T-helper 1 cell treated with Interleukin-12 subunit alpha and Interleukin-12 subunit beta and Interleukin-4 antibody, amounts not matched to agents 30 μg/mL and 1 μg/mL, for 36 hours (primary cell): ENCODE measurements around the gene CWC25.
A peak's percentile ranks its signal among the peaks of the same experiment; 100 is the strongest.
"Not testable (repeated sequence)": the region's sequence is repeated elsewhere in the genome, so short reads cannot be mapped to it uniquely, and the experiment has no call there.

Source experiments
- H3K27ac Mint-ChIP-seq: one replicate; pipeline ENCODE4 v1.8.0; 2021; ENCODE audit warnings: mild to moderate bottlenecking, mixed read lengths
- H3K27me3 Mint-ChIP-seq: one replicate; pipeline ENCODE4 v1.8.0; 2021; ENCODE audit warnings: low read depth, mixed read lengths
- H3K36me3 Mint-ChIP-seq: one replicate; pipeline ENCODE4 v1.8.0; 2021; ENCODE audit warnings: low read depth, mixed read lengths
- H3K4me1 Mint-ChIP-seq: one replicate; pipeline ENCODE4 v1.8.0; 2021; ENCODE audit warnings: low read depth, mixed read lengths
- H3K4me3 Mint-ChIP-seq: one replicate; pipeline ENCODE4 v1.8.0; 2021; ENCODE audit warnings: mild to moderate bottlenecking, moderate library complexity, mixed read lengths
- H3K9me3 Mint-ChIP-seq: one replicate; pipeline ENCODE4 v1.8.0; 2021; ENCODE audit warnings: mixed read lengths

The CWC25 gene

DNA sequence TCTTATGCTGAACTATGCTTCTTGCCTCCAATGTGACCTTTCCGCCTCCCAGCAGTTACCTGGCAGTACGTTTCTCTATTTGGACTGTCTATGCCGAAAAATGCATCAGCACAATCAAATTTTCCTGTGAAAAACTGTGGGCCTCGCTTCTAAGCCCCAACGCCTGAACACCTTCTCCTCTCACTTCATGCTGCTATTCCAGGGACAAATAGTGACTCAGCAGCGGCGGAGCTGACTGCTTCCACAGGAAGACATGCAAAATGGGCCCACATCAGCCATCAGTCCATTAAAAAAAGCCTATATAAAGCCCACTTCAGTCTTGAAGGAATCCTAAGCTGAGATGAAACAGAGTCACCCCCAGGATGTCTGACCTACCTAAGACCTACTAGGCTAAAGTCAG lies 15.3 kb downstream of the CWC25 start:
- Mint-ChIP-seq H3K4me1 (no peaks in the 10 kb centered on the region), H3K27ac (no peak overlapping the region)

GRCh38 chr17:38800237-38800760 lies 24.8 kb downstream of the CWC25 start:
- peaks cover 36% of the 10 kb centered on the region for H3K36me3 Mint-ChIP-seq
- H3K9me3 Mint-ChIP-seq: no peaks in the 10 kb centered on the region
- peaks cover 33% of the 10 kb centered on the region for H3K4me1 Mint-ChIP-seq
- H3K27ac Mint-ChIP-seq: peak overlapping the region; percentile 75
- peak overlapping the region; percentile 80 for H3K4me3 Mint-ChIP-seq
- H3K27me3 Mint-ChIP-seq: no peaks in the 10 kb centered on the region

More for the DNA sequence above, 15.3 kb downstream of the CWC25 start:
- Mint-ChIP-seq H3K9me3 (no peaks in the 10 kb centered on the region), H3K4me3 (no peak overlapping the region), H3K36me3 (peaks cover 34% of the 10 kb centered on the region), H3K27me3 (no peaks in the 10 kb centered on the region)

DNA sequence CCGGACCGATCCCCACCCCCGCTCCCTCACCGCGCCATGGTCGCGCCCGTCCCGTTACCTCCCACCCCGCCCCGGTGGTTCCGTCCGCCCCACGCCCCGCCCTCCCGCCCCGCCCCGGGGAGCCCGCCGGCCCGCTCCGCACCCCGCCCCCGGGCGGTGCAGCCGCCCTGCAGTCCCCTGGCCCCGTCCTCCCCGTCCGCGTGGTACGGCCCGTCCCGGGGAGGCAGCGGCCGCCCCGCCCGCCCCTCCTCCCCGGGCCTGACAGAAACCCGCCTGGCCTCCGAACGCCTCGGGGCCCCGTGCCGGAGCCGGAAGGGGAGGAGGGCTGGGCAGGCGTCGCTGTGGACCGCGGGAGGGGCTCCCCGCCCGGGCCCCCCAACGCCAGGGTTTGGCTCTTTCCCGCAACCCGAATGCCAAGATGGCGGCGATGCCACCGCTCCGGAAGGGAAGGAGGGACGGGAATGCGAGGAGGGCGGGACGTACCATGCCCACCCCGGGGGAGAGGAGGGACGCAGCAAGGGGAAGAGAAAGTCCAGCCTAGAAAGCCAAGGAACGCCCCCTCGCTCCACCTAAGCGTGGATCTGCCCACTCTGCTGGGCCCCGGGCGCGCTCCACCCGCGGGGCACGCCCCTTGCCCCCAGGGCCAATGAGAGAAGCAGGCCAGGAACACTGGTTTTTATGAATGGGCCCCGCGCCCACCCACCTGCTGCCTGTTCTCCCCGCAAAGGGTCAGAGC lies 25.5 kb downstream of the CWC25 start, which contains the start of gene PIP4K2B:
PIP4K2B (minus strand) TSS at position 56 of the 736 bp plus-strand sequence. CDS start 132 bp downstream, outside the sequence.
- peaks cover 36% of the 10 kb centered on the region for H3K36me3 Mint-ChIP-seq
- H3K27ac Mint-ChIP-seq: peak within 1 kb of the TSS; percentile 88
- H3K4me3 Mint-ChIP-seq: peak within 1 kb of the TSS; percentile 96
- no peaks in the 10 kb centered on the region for H3K27me3 Mint-ChIP-seq
- no peaks in the 10 kb centered on the region for H3K9me3 Mint-ChIP-seq
- H3K4me1 Mint-ChIP-seq: peaks cover 33% of the 10 kb centered on the region

- H3K27ac Mint-ChIP-seq: peak overlapping the region; percentile 88
- H3K4me1 Mint-ChIP-seq: peaks cover 33% of the 10 kb centered on the region
- H3K27me3 Mint-ChIP-seq: no peaks in the 10 kb centered on the region
- H3K4me3 Mint-ChIP-seq: peak overlapping the region; percentile 96
- peaks cover 32% of the 10 kb centered on the region for H3K36me3 Mint-ChIP-seq
- H3K9me3 Mint-ChIP-seq: no peaks in the 10 kb centered on the region
These were observed 26.3 kb downstream of the CWC25 start for GRCh38 chr17:38798614-38799500.

GRCh38 chr17:38797828-38798227 lies 27.3 kb downstream of the CWC25 start:
- Mint-ChIP-seq H3K36me3 (peaks cover 30% of the 10 kb centered on the region), H3K4me3 (peak overlapping the region; percentile 96), H3K27ac (peak overlapping the region; percentile 67), H3K4me1 (peaks cover 33% of the 10 kb centered on the region), H3K27me3 (no peaks in the 10 kb centered on the region), H3K9me3 (no peaks in the 10 kb centered on the region)

GRCh38 chr17:38797158-38797490 lies 28.0 kb downstream of the CWC25 start:
- Mint-ChIP-seq H3K27ac (no peak overlapping the region), H3K27me3 (no peaks in the 10 kb centered on the region), H3K4me1 (peaks cover 33% of the 10 kb centered on the region), H3K4me3 (no peak overlapping the region), H3K36me3 (peaks cover 24% of the 10 kb centered on the region), H3K9me3 (no peaks in the 10 kb centered on the region)

- Mint-ChIP-seq H3K27ac (no peak overlapping the region), H3K9me3 (no peaks in the 10 kb centered on the region), H3K4me3 (peak overlapping the region; percentile 34), H3K36me3 (peaks cover 19% of the 10 kb centered on the region), H3K4me1 (peaks cover 32% of the 10 kb centered on the region), H3K27me3 (no peaks in the 10 kb centered on the region)
These were observed 28.5 kb downstream of the CWC25 start for GRCh38 chr17:38796451-38797157.

DNA sequence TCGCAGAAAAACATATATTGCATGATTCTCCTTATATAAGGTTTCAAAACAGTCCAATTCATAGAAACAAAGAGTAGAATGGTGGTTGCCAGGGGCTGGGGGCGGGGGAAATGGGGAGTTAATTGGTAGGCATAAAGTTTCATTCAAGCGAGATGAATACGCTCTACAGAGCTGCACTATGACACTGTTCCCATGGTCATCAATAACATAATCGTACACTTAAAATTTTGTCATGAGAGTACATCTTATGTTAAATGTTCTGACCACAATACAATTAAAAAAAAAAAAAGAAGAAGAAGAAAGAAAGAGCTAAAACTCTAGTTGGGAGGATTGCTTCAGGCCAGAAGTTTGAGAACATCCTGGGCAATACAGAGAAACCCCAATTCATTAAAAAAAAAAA lies 30.9 kb downstream of the CWC25 start:
- no peak overlapping the region for H3K4me3 Mint-ChIP-seq
- peaks cover 9% of the 10 kb centered on the region for H3K36me3 Mint-ChIP-seq
- no peaks in the 10 kb centered on the region for H3K27me3 Mint-ChIP-seq
- peaks cover 22% of the 10 kb centered on the region for H3K4me1 Mint-ChIP-seq
- no peak overlapping the region for H3K27ac Mint-ChIP-seq
- H3K9me3 Mint-ChIP-seq: no peaks in the 10 kb centered on the region

DNA sequence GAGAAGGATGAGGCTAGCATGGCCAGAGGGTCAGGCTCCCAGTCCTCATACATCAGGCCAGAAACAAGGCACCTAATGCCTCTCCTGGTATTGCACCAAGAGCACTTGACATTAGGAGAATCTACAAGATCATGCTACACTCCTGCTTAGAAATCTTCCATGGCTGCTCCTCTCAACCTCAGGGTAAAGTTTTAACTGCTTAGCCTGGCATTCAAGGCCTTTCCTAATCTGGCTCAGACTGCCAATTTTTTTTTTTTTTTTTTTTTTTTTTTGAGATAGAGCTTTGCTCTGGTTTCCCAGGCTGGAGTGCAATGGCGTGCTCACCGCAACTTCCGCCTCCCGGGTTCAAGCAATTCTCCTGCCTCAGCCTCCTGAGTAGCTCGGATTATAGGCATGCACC lies 34.0 kb downstream of the CWC25 start:
- no peak overlapping the region for H3K4me3 Mint-ChIP-seq
- no peaks in the 10 kb centered on the region for H3K27me3 Mint-ChIP-seq
- H3K27ac Mint-ChIP-seq: no peak overlapping the region
- H3K9me3 Mint-ChIP-seq: no peaks in the 10 kb centered on the region
- H3K36me3 Mint-ChIP-seq: peaks cover 3% of the 10 kb centered on the region
- H3K4me1 Mint-ChIP-seq: no peaks in the 10 kb centered on the region

DNA sequence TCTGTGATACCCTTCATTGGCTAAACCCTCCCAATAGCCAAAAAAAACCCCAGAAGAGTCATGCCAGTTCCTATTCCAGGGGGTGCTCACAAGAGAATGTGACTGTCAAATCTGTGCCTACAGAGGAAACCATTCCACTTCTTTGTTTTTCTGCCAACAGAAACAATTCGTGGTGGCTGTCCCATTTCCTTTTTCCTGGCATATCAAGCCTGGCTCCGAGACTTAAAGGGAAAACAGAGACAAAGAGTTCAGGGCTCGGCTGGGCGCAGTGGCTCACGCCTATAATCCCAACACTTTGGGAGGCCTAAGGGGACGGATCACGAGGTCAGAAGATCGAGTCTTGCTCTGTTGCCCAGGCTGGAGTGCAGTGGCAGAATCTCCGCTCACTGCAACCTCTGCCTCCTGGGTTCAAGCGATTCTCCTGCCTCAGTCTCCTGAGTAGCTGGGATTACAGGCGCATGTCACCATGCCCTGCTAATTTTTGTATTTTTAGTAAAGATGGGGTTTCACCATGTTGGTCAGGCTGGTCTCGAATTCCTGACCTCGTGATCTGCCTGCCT lies 34.9 kb downstream of the CWC25 start:
- not testable (repeated sequence) for H3K27ac Mint-ChIP-seq, H3K4me1 Mint-ChIP-seq

DNA sequence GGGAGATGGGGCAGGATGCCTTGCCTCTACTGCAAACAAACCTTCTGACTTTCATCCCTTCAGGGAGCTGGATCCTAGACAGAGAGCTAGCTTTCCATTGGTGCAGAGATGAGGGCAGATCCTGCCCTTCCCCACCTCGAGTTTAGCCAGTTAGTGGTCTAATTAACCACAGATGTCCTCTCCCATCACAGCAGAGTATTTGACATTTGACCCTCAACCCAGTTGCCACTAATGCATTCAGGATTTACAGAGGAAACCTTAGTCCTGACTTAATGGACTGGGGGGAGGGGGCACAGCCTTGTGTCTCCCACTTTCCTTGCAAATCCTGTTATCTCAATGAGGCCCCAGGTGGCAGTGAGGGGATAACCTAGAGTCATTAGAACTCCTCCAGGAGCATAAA lies 35.9 kb downstream of the CWC25 start:
- H3K4me1 Mint-ChIP-seq: no peaks in the 10 kb centered on the region
- no peaks in the 10 kb centered on the region for H3K27me3 Mint-ChIP-seq
- no peaks in the 10 kb centered on the region for H3K9me3 Mint-ChIP-seq
- H3K36me3 Mint-ChIP-seq: peaks cover 5% of the 10 kb centered on the region
- H3K4me3 Mint-ChIP-seq: no peak overlapping the region
- H3K27ac Mint-ChIP-seq: no peak overlapping the region

More for the DNA sequence above, 34.9 kb downstream of the CWC25 start:
- not testable (repeated sequence) for H3K9me3 Mint-ChIP-seq, H3K4me3 Mint-ChIP-seq, H3K36me3 Mint-ChIP-seq, H3K27me3 Mint-ChIP-seq

- H3K27ac Mint-ChIP-seq, H3K36me3 Mint-ChIP-seq, H3K9me3 Mint-ChIP-seq, H3K4me1 Mint-ChIP-seq, H3K27me3 Mint-ChIP-seq, H3K4me3 Mint-ChIP-seq: not testable (repeated sequence)
These were observed 37.1 kb downstream of the CWC25 start for GRCh38 chr17:38787999-38788398.

DNA sequence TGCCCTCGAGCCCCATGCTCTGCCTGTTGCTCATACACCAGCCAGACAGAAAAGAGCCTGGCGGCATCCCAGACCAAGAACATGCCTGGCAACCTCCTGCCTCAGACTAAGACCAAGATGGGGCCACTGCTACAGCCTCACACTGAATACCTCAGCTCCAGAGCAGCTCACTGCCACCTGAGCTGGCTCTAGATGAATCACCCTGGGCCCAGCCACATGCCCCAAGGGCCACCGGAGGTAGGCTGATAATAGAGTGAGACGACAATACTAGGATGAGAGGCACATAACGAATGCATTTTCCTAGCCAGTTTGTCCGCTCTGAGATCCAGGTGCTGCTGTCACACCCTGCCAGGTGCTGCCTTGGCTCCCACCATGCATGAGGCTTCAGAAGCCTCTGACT lies 38.7 kb downstream of the CWC25 start:
- Mint-ChIP-seq H3K27me3 (no peaks in the 10 kb centered on the region), H3K4me3 (no peak overlapping the region), H3K9me3 (no peaks in the 10 kb centered on the region), H3K27ac (no peak overlapping the region), H3K36me3 (peaks cover 5% of the 10 kb centered on the region), H3K4me1 (no peaks in the 10 kb centered on the region)

DNA sequence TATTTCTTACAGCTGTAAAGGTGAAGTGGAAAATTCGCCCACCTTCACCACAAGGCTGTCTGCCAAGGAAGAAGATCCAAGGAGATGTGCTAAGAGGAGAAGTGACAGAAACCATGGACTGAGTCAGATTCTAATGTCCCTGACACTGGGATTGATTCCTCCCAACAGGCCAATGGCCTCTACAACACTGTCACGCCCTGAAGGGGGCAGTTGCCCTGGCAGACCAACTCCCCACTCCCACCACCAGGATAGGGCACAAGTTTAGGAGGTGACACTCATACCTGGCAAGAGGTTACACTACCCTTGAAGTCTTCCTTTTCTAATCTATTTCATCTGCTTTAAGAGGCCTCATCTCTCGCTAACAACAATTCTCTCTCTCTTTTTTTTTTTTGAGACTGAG lies 41.9 kb downstream of the CWC25 start:
- H3K4me1 Mint-ChIP-seq: no peaks in the 10 kb centered on the region
- no peak overlapping the region for H3K27ac Mint-ChIP-seq
- no peak overlapping the region for H3K4me3 Mint-ChIP-seq
- no peaks in the 10 kb centered on the region for H3K9me3 Mint-ChIP-seq
- H3K27me3 Mint-ChIP-seq: no peaks in the 10 kb centered on the region
- H3K36me3 Mint-ChIP-seq: peaks cover 10% of the 10 kb centered on the region
